ENCODE measurements around the gene CAPNS1.

CAPNS1 gene

GRCh38 chr19:36139473-36140303 is at the start of gene CAPNS1:
Gene CAPNS1, plus strand, starts transcription at chr19:36140066. Its CDS starts 946 bp downstream, at chr19:36141012.
- H3K27me3 ChIP-seq (ENCODE audit: control insufficient read depth, insufficient read depth, low read length): no peaks in the 10 kb centered on the region
- H3K9ac ChIP-seq (ENCODE audit: low read depth, low read length): peak within 1 kb of the TSS; percentile 88
- H3K4me3 ChIP-seq (ENCODE audit: low read depth, low read length): peak within 1 kb of the TSS; percentile 99
- peak within 1 kb of the TSS; percentile 96 for H3K27ac ChIP-seq (ENCODE audit: low read depth, low read length)
- H3K4me1 ChIP-seq (ENCODE audit: control insufficient read depth, insufficient read depth, low read length): peaks cover 5% of the 10 kb centered on the region; the same call in 1 of the 2 replicates
- no peaks in the 10 kb centered on the region for H3K9me3 ChIP-seq (ENCODE audit: control insufficient read depth, insufficient read depth, low read length)
- H3K36me3 ChIP-seq (ENCODE audit: control insufficient read depth, insufficient read depth, low read length): peaks cover 19% of the 10 kb centered on the region

- H3K27ac ChIP-seq (ENCODE audit: low read depth, low read length): no peak overlapping the region
- no peak overlapping the region for H3K9ac ChIP-seq (ENCODE audit: low read depth, low read length)
- no peak overlapping the region for H3K4me3 ChIP-seq (ENCODE audit: low read depth, low read length)
- no peaks in the 10 kb centered on the region for H3K4me1 ChIP-seq (ENCODE audit: control insufficient read depth, insufficient read depth, low read length)
- no peaks in the 10 kb centered on the region for H3K27me3 ChIP-seq (ENCODE audit: control insufficient read depth, insufficient read depth, low read length)
- H3K9me3 ChIP-seq (ENCODE audit: control insufficient read depth, insufficient read depth, low read length): no peaks in the 10 kb centered on the region
- peaks cover 89% of the 10 kb centered on the region for H3K36me3 ChIP-seq (ENCODE audit: control insufficient read depth, insufficient read depth, low read length)
Measured at GRCh38 chr19:36090910-36091695, 48.8 kb upstream of the CAPNS1 start.

GRCh38 chr19:36092566-36092965 is 47.3 kb upstream of the CAPNS1 start:
- Histone ChIP-seq H3K36me3 (ENCODE audit: control insufficient read depth, insufficient read depth, low read length) (peaks cover 90% of the 10 kb centered on the region), H3K27me3 (ENCODE audit: control insufficient read depth, insufficient read depth, low read length) (no peaks in the 10 kb centered on the region), H3K9ac (ENCODE audit: low read depth, low read length) (no peak overlapping the region), H3K4me3 (ENCODE audit: low read depth, low read length) (no peak overlapping the region), H3K9me3 (ENCODE audit: control insufficient read depth, insufficient read depth, low read length) (no peaks in the 10 kb centered on the region), H3K4me1 (ENCODE audit: control insufficient read depth, insufficient read depth, low read length) (no peaks in the 10 kb centered on the region), H3K27ac (ENCODE audit: low read depth, low read length) (no peak overlapping the region)

- H3K27ac ChIP-seq (ENCODE audit: low read depth, low read length): no peak overlapping the region
- no peak overlapping the region for H3K9ac ChIP-seq (ENCODE audit: low read depth, low read length)
- no peaks in the 10 kb centered on the region for H3K27me3 ChIP-seq (ENCODE audit: control insufficient read depth, insufficient read depth, low read length)
- peaks cover 88% of the 10 kb centered on the region for H3K36me3 ChIP-seq (ENCODE audit: control insufficient read depth, insufficient read depth, low read length)
- H3K9me3 ChIP-seq (ENCODE audit: control insufficient read depth, insufficient read depth, low read length): no peaks in the 10 kb centered on the region
- no peak overlapping the region for H3K4me3 ChIP-seq (ENCODE audit: low read depth, low read length)
- no peaks in the 10 kb centered on the region for H3K4me1 ChIP-seq (ENCODE audit: control insufficient read depth, insufficient read depth, low read length)
Measured at GRCh38 chr19:36093146-36093662, 46.7 kb upstream of the CAPNS1 start.

- Histone ChIP-seq H3K9me3 (ENCODE audit: control insufficient read depth, insufficient read depth, low read length) (no peaks in the 10 kb centered on the region), H3K36me3 (ENCODE audit: control insufficient read depth, insufficient read depth, low read length) (peaks cover 87% of the 10 kb centered on the region), H3K4me3 (ENCODE audit: low read depth, low read length) (no peak overlapping the region), H3K27me3 (ENCODE audit: control insufficient read depth, insufficient read depth, low read length) (no peaks in the 10 kb centered on the region), H3K9ac (ENCODE audit: low read depth, low read length) (no peak overlapping the region), H3K27ac (ENCODE audit: low read depth, low read length) (no peak overlapping the region), H3K4me1 (ENCODE audit: control insufficient read depth, insufficient read depth, low read length) (no peaks in the 10 kb centered on the region)
Measured at GRCh38 chr19:36093687-36094086, 46.2 kb upstream of the CAPNS1 start.

GRCh38 chr19:36097036-36097435 is 42.8 kb upstream of the CAPNS1 start:
- Histone ChIP-seq H3K36me3 (ENCODE audit: control insufficient read depth, insufficient read depth, low read length) (peaks cover 86% of the 10 kb centered on the region), H3K27ac (ENCODE audit: low read depth, low read length) (no peak overlapping the region), H3K9me3 (ENCODE audit: control insufficient read depth, insufficient read depth, low read length) (no peaks in the 10 kb centered on the region), H3K27me3 (ENCODE audit: control insufficient read depth, insufficient read depth, low read length) (no peaks in the 10 kb centered on the region), H3K4me3 (ENCODE audit: low read depth, low read length) (no peak overlapping the region), H3K4me1 (ENCODE audit: control insufficient read depth, insufficient read depth, low read length) (no peaks in the 10 kb centered on the region), H3K9ac (ENCODE audit: low read depth, low read length) (no peak overlapping the region)

- Histone ChIP-seq H3K27me3 (ENCODE audit: control insufficient read depth, insufficient read depth, low read length) (no peaks in the 10 kb centered on the region), H3K27ac (ENCODE audit: low read depth, low read length) (no peak overlapping the region), H3K4me3 (ENCODE audit: low read depth, low read length) (no peak overlapping the region), H3K36me3 (ENCODE audit: control insufficient read depth, insufficient read depth, low read length) (peaks cover 87% of the 10 kb centered on the region), H3K9me3 (ENCODE audit: control insufficient read depth, insufficient read depth, low read length) (no peaks in the 10 kb centered on the region), H3K9ac (ENCODE audit: low read depth, low read length) (no peak overlapping the region), H3K4me1 (ENCODE audit: control insufficient read depth, insufficient read depth, low read length) (no peaks in the 10 kb centered on the region)
Measured at GRCh38 chr19:36099166-36099785, 40.6 kb upstream of the CAPNS1 start.

GRCh38 chr19:36100476-36100875 is 39.4 kb upstream of the CAPNS1 start:
- Histone ChIP-seq H3K27ac (ENCODE audit: low read depth, low read length) (no peak overlapping the region), H3K9ac (ENCODE audit: low read depth, low read length) (no peak overlapping the region), H3K36me3 (ENCODE audit: control insufficient read depth, insufficient read depth, low read length) (peaks cover 90% of the 10 kb centered on the region), H3K4me1 (ENCODE audit: control insufficient read depth, insufficient read depth, low read length) (no peaks in the 10 kb centered on the region), H3K27me3 (ENCODE audit: control insufficient read depth, insufficient read depth, low read length) (no peaks in the 10 kb centered on the region), H3K4me3 (ENCODE audit: low read depth, low read length) (no peak overlapping the region), H3K9me3 (ENCODE audit: control insufficient read depth, insufficient read depth, low read length) (no peaks in the 10 kb centered on the region)

GRCh38 chr19:36101550-36102327 is 38.1 kb upstream of the CAPNS1 start:
- Histone ChIP-seq H3K4me3 (ENCODE audit: low read depth, low read length) (no peak overlapping the region), H3K36me3 (ENCODE audit: control insufficient read depth, insufficient read depth, low read length) (peaks cover 81% of the 10 kb centered on the region), H3K27ac (ENCODE audit: low read depth, low read length) (no peak overlapping the region), H3K4me1 (ENCODE audit: control insufficient read depth, insufficient read depth, low read length) (no peaks in the 10 kb centered on the region), H3K27me3 (ENCODE audit: control insufficient read depth, insufficient read depth, low read length) (no peaks in the 10 kb centered on the region), H3K9me3 (ENCODE audit: control insufficient read depth, insufficient read depth, low read length) (no peaks in the 10 kb centered on the region), H3K9ac (ENCODE audit: low read depth, low read length) (no peak overlapping the region)

GRCh38 chr19:36103040-36103626 is 36.7 kb upstream of the CAPNS1 start:
- Histone ChIP-seq H3K9ac (ENCODE audit: low read depth, low read length) (no peak overlapping the region), H3K27me3 (ENCODE audit: control insufficient read depth, insufficient read depth, low read length) (no peaks in the 10 kb centered on the region), H3K36me3 (ENCODE audit: control insufficient read depth, insufficient read depth, low read length) (peaks cover 74% of the 10 kb centered on the region), H3K9me3 (ENCODE audit: control insufficient read depth, insufficient read depth, low read length) (no peaks in the 10 kb centered on the region), H3K4me1 (ENCODE audit: control insufficient read depth, insufficient read depth, low read length) (no peaks in the 10 kb centered on the region), H3K27ac (ENCODE audit: low read depth, low read length) (no peak overlapping the region), H3K4me3 (ENCODE audit: low read depth, low read length) (no peak overlapping the region)

Data from HUES48 (cell line).